GM12878 (cell line): ENCODE results near the gene RERGL. TPM values are rescaled to one million over a fixed set of nuclear protein-coding genes. Genes with fewer than 3 reads are reported as not detected.

Source experiments
- ATAC-seq: fragments of 200-7000 bp; cut with Tn5 transposase; 3 replicates; pipeline ENCODE4 v1.9.1; 2020; ENCODE audit warnings: mild to moderate bottlenecking, moderate library complexity
- BruUV-seq: library from RNA; stranded (reverse); fragments of 400-500 nt; replicated peaks from 2 replicates; lab custom pipeline; 2021; lab: Mats Ljungman, UMichigan
- CTCF ChIA-PET: fragments of 300-600 bp; sonication (Branson Sonifier 250); formaldehyde crosslinking; extraction: SDS; loops from one replicate; lab custom pipeline; 2021; ENCODE audit warnings: inconsistent platforms; lab: Yijun Ruan, JAX
- POLR2A ChIA-PET: fragments of 350-600 bp; formaldehyde crosslinking; extraction: SDS; loops from one replicate; lab custom pipeline; 2021; ENCODE audit warnings: inconsistent platforms; lab: Charles Lee
- RAD21 ChIA-PET: fragments of 300-600 bp; sonication (Branson Sonifier 250); formaldehyde crosslinking; loops from one replicate; lab custom pipeline; 2023; ENCODE audit warnings: antibody characterized with exemption; ENCODE audit not compliant: unreplicated experiment; lab: Charles Lee
- SMC1A ChIA-PET: fragments of 300-600 bp; sonication (Branson Sonifier 250); formaldehyde crosslinking; loops from one replicate; lab custom pipeline; 2023; ENCODE audit not compliant: unreplicated experiment, uncharacterized antibody; lab: Charles Lee
- DNase-seq: peaks from one replicate; pipeline ENCODE4 v3.0.0-alpha.2; 2011; ENCODE audit warnings: low read depth, low spot score
- FAIRE-seq: peaks from 3 replicates; lab custom pipeline; 2011; peaks lifted over from hg19 to GRCh38; lab: Jason Lieb, UNC
- H2AFZ ChIP-seq: 2 replicates; pipeline ENCODE4 v1.6.0; 2011; ENCODE audit warnings: low read depth, low read length, control low read depth; ENCODE audit not compliant: control insufficient read depth
- H3K27ac ChIP-seq: 2 replicates; pipeline ENCODE4 v1.5.1; 2011; ENCODE audit warnings: control low read depth; ENCODE audit not compliant: control insufficient read depth, insufficient read depth
- H3K27me3 ChIP-seq, 2 experiments: replicated peaks in 1 of 2; 2 replicates each; pipeline versions ENCODE4 v1.6.0 to v1.6.1; 2011; ENCODE audit warnings: low read length in 1 of 2; ENCODE audit not compliant: control insufficient read depth in 2 of 2, insufficient read depth in 2 of 2
- H3K36me3 ChIP-seq, 2 experiments: 2 replicates each; pipeline ENCODE4 v1.5.1; 2011; ENCODE audit warnings: low read length in 1 of 2; ENCODE audit not compliant: control insufficient read depth in 2 of 2, insufficient read depth in 2 of 2
- H3K4me1 ChIP-seq: 2 replicates; pipeline ENCODE4 v1.6.1; 2011; ENCODE audit warnings: mild to moderate bottlenecking, low read length, moderate library complexity, mixed read lengths; ENCODE audit not compliant: control insufficient read depth, insufficient read depth
- H3K4me2 ChIP-seq: 2 replicates; pipeline ENCODE4 v1.6.0; 2011; ENCODE audit warnings: control low read depth; ENCODE audit not compliant: control insufficient read depth, insufficient read depth
- H3K4me3 ChIP-seq: fragments of 200-600 bp; sonication (generic); 2 replicates; pipeline ENCODE4 v1.5.1; 2016
- H3K79me2 ChIP-seq: 2 replicates; pipeline ENCODE4 v1.6.0; 2011; ENCODE audit warnings: low read length; ENCODE audit not compliant: control insufficient read depth, insufficient read depth
- H3K9ac ChIP-seq: 2 replicates; pipeline ENCODE4 v1.8.0; 2011; ENCODE audit warnings: low read length, control low read depth, mixed read lengths; ENCODE audit not compliant: control insufficient read depth, insufficient read depth
- H3K9me3 ChIP-seq: replicated peaks from 3 replicates; pipeline ENCODE4 v1.5.1; 2011; ENCODE audit warnings: mild to moderate bottlenecking, low read length; ENCODE audit not compliant: control insufficient read depth, insufficient read depth
- H4K20me1 ChIP-seq: 2 replicates; pipeline ENCODE4 v1.6.0; 2011; ENCODE audit not compliant: control insufficient read depth, insufficient read depth
- BRCA1 ChIP-seq: IDR thresholded peaks from 2 replicates; pipeline ENCODE4 v1.6.1; 2011; ENCODE audit warnings: low read depth, low read length, improper control_type of control experiment
- CEBPZ ChIP-seq: fragments of 150-350 bp; IDR thresholded peaks from 2 replicates; pipeline ENCODE4 v1.6.1; 2016; ENCODE audit warnings: low read depth, low read length
- DPF2 ChIP-seq: fragments of 450-650 bp; IDR thresholded peaks from 2 replicates; pipeline ENCODE4 v1.6.1; 2017; ENCODE audit warnings: mild to moderate bottlenecking
- SREBF2 ChIP-seq: IDR thresholded peaks from 2 replicates; pipeline ENCODE4 v1.6.1; 2012; ENCODE audit warnings: mild to moderate bottlenecking, low read length
- SUPT20H ChIP-seq: IDR thresholded peaks from 2 replicates; pipeline ENCODE4 v1.6.1; 2011; ENCODE audit warnings: low read depth, mild to moderate bottlenecking, low read length, moderate library complexity, borderline replicate concordance; ENCODE audit not compliant: control insufficient read depth
- WGBS: methylation state at CpG from one replicate; pipeline ENCODE4 v1.1.6; 2016; ENCODE audit warnings: low lambda C conversion rate; ENCODE audit not compliant: insufficient replicate concordance, insufficient coverage; ENCODE audit errors: missing lambda C conversion rate; 5-methylcytosine and 5-hydroxymethylcytosine counted together
- in situ Hi-C: fragments of 300-500 bp; cut with MboI; formaldehyde crosslinking; loops from 9 replicates; pipeline ENCODE4 v1.14.3; 2018; ENCODE audit warnings: mixed read lengths
- intact Hi-C: fragments of 100-400 bp; cut with micrococcal nuclease; formaldehyde crosslinking; loops from one replicate; pipeline ENCODE4 v1.14.2; 2022; ENCODE audit not compliant: unreplicated experiment
- polyA plus RNA-seq, 11 experiments: library from polyadenylated mRNA; depleted of rRNA in 4 of 11; unstranded in 6 of 11; stranded (reverse) in 5 of 11; fragments of >200 nt; fragmentation: Nextera tagmentation in 4 of 11; fragmentation: Illumina TruSeq in 1 of 11; extraction: Ambion mirVana in 4 of 11; extraction: Trizol in 1 of 11; gene quantifications; 1 replicate in 1 of 11; 2 replicates in 10 of 11; pipeline versions ENCODE4 v1.2.1 to v1.2.3, GENCODE V29; 2011 to 2016; ENCODE audit warnings: inconsistent platforms in 2 of 11, missing spikeins in 2 of 11, low read depth in 1 of 11
- total RNA-seq, 4 experiments: library from RNA; depleted of rRNA in 3 of 4; stranded (reverse); fragments of >200 nt in 3 of 4; fragmentation: Illumina TruSeq in 1 of 4; extraction: Trizol in 1 of 4; gene quantifications; 2 replicates each; pipeline versions ENCODE4 v1.2.1 to v1.2.3, GENCODE V29; 2013 to 2021

RERGL gene
- total and polyA plus RNA-seq, 10 of the 15 experiments (the other 5 are each of a cell fraction or from before 2014, with no cell fraction given): 0.10 to 0.28 (median 0.14) TPM; not detected in 3

GRCh38 chr12:18123707-18124106, 33.7 kb upstream of the RERGL start:
- Histone ChIP-seq H3K27me3 (no peaks in the 10 kb centered on the region), H3K9ac (no peak overlapping the region), H3K36me3 (no peaks in the 10 kb centered on the region), H3K4me1 (no peaks in the 10 kb centered on the region), H3K79me2 (no peaks in the 10 kb centered on the region), H3K27ac (no peak overlapping the region), H2AFZ (no peak overlapping the region), H4K20me1 (no peaks in the 10 kb centered on the region), H3K9me3 (no peaks in the 10 kb centered on the region; the same call in 2 of the 3 replicates), H3K4me2 (no peak overlapping the region), H3K4me3 (no peak overlapping the region)
- no peak for ATAC-seq
- no TSS peak for BruUV-seq
- SMC1A ChIA-PET: no interaction called here
- in situ Hi-C loops: no loop called here
- WGBS: 19% methylated on average over 5 of the region's 5 CpGs
- TF ChIP-seq BRCA1 (no peak), SUPT20H (no peak), CEBPZ (no peak), DPF2 (no peak), SREBF2 (no peak)
- CTCF ChIA-PET: no interaction called here
- DNase-seq: no peak
- RAD21 ChIA-PET: no interaction called here
- POLR2A ChIA-PET: no interaction called here
- intact Hi-C loops: no loop called here
- no peak for FAIRE-seq
